Measurements from ENCODE around the gene STON2.
"Not testable (repeated sequence)": the region's sequence is repeated elsewhere in the genome, so short reads cannot be mapped to it uniquely, and the experiment has no call there.

Gene STON2, protein sequence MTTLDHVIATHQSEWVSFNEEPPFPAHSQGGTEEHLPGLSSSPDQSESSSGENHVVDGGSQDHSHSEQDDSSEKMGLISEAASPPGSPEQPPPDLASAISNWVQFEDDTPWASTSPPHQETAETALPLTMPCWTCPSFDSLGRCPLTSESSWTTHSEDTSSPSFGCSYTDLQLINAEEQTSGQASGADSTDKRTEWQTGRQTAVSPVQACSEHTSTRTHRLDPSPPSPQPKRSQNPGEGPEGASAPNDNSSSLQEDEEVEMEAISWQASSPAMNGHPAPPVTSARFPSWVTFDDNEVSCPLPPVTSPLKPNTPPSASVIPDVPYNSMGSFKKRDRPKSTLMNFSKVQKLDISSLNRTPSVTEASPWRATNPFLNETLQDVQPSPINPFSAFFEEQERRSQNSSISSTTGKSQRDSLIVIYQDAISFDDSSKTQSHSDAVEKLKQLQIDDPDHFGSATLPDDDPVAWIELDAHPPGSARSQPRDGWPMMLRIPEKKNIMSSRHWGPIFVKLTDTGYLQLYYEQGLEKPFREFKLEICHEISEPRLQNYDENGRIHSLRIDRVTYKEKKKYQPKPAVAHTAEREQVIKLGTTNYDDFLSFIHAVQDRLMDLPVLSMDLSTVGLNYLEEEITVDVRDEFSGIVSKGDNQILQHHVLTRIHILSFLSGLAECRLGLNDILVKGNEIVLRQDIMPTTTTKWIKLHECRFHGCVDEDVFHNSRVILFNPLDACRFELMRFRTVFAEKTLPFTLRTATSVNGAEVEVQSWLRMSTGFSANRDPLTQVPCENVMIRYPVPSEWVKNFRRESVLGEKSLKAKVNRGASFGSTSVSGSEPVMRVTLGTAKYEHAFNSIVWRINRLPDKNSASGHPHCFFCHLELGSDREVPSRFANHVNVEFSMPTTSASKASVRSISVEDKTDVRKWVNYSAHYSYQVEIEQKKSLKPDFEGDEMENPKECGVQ

DNA sequence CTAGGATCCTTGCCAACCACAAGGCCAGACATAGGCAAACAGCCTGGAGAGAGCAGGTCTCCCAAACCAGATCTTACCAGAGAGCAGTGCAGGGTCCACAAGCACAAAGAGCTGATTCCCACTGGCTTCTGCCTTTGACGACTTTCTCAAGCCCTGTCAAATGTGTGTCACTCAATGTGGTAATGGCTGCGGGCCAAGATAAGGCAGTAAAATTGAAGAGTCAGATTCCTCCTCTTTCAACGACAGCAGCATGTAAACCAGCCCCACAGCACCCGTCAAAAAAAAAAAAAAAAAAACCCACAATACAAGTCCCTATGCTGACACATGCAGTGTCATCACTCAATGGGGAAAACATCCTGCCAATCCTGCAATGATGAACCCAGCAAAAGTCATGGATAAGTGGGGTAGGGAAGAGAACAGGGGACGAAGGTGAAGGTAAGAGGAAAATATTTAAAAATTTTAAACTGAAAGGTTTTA lies at the start of gene STON2:
Gene STON2 (minus strand): TSS at position 123 of the 477 bp plus-strand sequence. CDS start 1,942 bp downstream, outside the sequence.
- no peak for DNase-seq (ENCODE audit: low read depth)

- DNase-seq (ENCODE audit: low read depth) = no peak
Measured at GRCh38 chr14:81449576-81449975, 49.5 kb upstream of the STON2 start.

DNA sequence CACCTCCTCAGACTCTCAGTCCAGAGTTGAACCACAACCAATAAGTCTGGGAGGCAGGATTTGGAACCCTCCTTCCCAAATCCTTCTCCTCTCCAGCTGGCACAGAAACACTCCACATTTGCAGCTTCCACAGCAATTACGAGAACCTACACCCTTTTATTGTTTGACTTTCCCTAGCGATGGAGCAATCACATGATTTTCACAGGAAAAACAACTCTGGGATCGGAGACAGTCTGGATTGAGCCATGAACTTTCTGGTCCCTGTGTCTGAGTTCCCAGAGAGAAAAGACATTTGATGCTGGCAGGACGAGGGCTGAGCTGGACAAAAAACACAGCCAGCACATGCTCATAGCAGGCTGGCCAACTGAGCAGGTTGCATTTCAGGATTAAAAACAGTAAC lies 49.0 kb upstream of the STON2 start:
- no peak for DNase-seq (ENCODE audit: low read depth)

GRCh38 chr14:81447021-81447764 lies 47.1 kb upstream of the STON2 start:
- DNase-seq (ENCODE audit: low read depth) = no peak

GRCh38 chr14:81446279-81447007 lies 46.3 kb upstream of the STON2 start:
- no peak for DNase-seq (ENCODE audit: low read depth)

DNA sequence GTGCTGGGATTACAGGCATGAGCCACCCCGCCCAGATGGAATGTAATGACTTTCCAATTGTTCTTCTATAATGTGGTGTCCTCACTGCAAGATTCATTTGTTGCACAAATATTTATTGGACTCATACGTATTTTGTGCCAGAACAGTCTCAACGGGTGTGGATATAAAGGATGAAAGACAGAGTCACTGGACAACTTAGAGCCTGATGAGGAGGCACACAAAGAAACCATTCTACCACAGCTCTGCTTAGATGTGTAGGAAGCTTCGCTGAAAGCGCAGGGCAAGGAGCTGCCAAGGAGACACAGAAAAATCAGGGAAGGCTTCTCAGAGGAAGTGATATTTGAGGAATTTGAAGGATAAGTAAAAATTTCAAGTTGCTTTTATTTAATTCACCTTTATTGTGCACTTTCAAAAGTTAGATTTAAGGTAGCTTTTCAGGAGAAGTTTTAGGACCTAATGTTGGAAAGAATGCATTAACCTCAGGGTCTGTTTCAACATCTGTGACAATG lies 41.6 kb upstream of the STON2 start:
- DNase-seq (ENCODE audit: low read depth) = no peak

GRCh38 chr14:81440041-81440440 lies 39.9 kb upstream of the STON2 start:
- no peak for DNase-seq (ENCODE audit: low read depth)

DNA sequence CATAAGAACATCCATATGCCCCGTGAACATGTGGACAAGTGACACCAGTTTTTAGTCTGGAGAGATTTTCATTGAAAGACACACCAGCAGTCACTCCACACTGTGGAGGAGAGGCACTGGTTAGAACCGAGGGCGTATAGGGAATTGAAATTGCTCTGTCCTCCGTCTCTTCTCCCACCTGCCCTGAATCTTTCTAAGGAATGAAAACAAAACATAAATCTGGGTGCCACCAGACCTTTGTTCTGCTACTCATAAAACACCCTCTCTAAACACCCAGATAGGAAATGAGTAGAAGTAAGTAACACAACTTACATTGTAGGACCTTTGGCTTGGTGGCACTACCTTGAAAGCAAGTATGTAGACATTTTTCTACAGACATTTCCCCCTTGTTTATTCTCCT lies 37.1 kb upstream of the STON2 start:
- DNase-seq (ENCODE audit: low read depth) = no peak

GRCh38 chr14:81436296-81437138 lies 36.4 kb upstream of the STON2 start:
- no peak for DNase-seq (ENCODE audit: low read depth)

DNA sequence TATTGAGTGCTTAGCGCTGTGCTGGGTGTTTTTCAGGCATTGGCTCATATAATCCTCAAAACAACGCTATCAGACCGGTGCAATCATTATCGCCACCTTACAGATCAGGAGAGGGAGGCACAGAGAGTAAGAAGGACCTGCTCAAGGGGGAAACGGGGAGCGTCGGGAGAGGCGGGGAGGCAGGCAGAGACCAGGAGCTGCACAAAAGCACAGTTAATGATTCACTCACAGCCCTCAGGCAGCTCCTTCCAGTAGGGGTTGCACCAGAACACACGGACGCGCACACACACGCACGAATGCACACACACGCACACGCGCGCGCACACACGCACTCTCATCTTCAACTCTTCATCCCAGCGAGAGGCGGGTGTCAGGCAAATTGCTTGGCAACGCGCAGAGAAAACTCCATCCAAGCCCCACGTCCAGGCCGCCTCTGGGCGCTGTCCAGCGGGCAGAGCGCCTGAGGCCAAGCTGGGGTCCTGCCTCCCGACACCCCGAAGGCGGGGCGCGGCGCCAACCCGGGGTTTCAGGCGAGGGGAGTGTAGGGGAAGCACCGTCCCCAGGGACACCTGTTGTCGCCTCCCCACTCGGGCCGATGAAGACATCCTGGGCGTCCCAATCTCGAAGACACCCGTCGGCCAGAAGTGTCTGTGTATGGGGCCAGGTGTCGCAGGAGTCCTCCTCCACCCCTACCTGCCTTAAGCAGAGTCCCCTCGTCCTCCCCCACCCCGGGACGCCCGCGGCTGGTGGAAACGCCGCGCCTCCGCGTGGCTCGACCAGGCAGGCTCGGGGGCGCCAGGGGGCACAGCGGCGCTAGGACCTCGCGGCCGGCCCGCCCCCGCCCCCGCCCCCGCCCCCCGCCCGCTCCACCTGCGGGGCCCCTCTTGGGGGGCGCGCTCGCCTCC lies 35.5 kb upstream of the STON2 start:
- DNase-seq (ENCODE audit: low read depth) = no peak

GRCh38 chr14:81435048-81435390 lies 34.9 kb upstream of the STON2 start:
- no peak for DNase-seq (ENCODE audit: low read depth)

DNA sequence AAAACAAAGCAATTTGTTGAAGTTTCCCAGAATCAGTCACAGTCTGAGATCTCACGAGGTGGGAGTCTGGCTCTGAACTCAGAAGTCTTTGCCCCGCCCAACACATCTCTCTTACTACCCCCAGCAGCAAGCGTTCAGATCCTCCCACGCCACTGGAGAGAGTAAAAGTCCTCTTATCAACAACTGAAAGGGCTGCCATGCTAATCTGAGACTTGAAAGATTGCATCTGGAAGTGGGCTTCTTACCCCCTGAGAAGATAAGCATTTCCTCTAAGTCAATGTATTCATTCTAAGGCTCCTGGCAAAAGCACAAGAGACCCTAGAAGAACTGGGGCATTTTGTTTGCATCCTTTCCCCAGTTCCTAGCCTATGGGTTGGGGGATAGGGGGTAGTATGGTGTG lies 34.1 kb upstream of the STON2 start:
- no peak for DNase-seq (ENCODE audit: low read depth)

GRCh38 chr14:81433378-81433777 lies 33.3 kb upstream of the STON2 start:
- DNase-seq (ENCODE audit: low read depth) = no peak

DNA sequence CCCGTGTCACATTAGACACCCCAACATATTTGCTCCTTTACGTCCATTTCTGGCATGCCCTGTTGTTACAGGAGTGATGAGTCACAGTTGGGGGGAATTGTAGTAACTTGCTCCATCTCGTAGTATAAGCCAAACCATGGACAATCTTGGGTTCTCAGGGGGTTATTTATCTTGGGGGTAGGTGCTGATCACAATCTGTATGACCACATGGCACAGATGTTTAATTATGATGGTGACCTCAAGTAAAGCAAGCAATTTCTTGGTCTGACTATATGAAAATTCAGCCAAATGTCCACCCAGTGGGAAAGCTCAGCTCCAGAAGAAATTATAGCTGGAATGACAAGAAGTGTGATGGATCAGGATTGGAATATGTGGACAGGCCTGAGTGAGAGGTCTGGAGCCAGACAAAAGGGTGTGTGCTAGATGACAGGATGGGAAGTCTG lies 32.1 kb upstream of the STON2 start:
- DNase-seq (ENCODE audit: low read depth) = no peak

DNA sequence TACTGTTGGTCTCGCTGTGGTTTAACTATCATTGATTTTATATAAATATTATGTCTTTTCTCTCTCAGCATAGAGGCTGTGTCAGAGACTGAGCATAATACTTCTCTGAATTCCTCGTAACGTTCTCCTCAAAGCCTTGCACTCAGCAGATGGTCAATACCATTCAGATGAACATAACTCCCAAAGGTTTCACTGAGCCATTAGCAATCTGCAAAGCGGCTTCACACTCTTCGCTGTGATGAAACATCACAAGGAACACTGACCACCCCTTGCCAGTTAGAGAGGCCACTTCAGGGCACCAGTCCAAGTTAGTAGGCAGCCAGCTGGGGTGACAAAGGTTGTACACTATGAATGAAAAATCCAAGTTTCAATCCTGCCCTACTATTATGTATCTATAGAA lies 30.1 kb upstream of the STON2 start:
- DNase-seq (ENCODE audit: low read depth) = no peak

DNA sequence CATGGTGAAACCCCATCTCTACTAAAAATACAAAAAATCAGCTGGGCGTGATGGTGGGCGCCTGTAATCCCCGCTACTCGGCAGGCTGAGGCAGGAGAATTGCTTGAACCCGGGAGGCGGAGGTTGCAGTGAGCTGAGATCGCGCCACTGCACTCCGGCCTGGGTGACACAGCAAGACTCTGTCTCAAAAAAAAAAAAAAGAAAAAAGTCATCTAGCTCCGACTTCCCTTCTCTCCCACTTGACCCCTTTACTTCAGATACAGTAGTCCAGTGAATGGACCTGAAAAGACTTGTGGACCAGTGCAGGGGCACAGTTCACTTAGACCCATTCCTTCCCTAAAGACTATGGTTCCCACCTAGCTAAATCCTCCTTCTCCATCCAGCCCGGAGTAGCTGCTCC lies 29.6 kb upstream of the STON2 start:
- DNase-seq (ENCODE audit: low read depth) = not testable (repeated sequence)

- DNase-seq (ENCODE audit: low read depth) = no peak
Measured at GRCh38 chr14:81429028-81429427, 28.9 kb upstream of the STON2 start.

GRCh38 chr14:81427348-81428058 lies 27.4 kb upstream of the STON2 start:
- no peak for DNase-seq (ENCODE audit: low read depth)

- no peak for DNase-seq (ENCODE audit: low read depth)
Measured at GRCh38 chr14:81423504-81423903, 23.4 kb upstream of the STON2 start.

Measured in non-pigmented ciliary epithelial cell (primary cell).